OCI-LY3 (cell line): ENCODE results near the gene CAMK1D.

Experiments used
- H2AFZ ChIP-seq: fragments of 200-600, 300-600 bp; shearing (Covaris generic); 2 replicates; pipeline ENCODE4 v1.6.0; 2014; ENCODE audit warnings: antibody characterized with exemption, low read depth, low read length
- H3K27ac ChIP-seq: fragments of 200-600, 300-600 bp; sonication (generic); 2 replicates; pipeline ENCODE4 v1.5.1; 2014; ENCODE audit warnings: mild to moderate bottlenecking, low read length, moderate library complexity, mixed read lengths
- H3K27me3 ChIP-seq: fragments of 200-600, 300-600 bp; sonication (generic); 2 replicates; pipeline ENCODE4 v1.6.1; 2014; ENCODE audit warnings: low read depth, low read length, mixed read lengths
- H3K36me3 ChIP-seq: fragments of 200-600, 300-600 bp; sonication (generic); replicated peaks from 2 replicates; pipeline ENCODE3; 2014; ENCODE audit warnings: low read depth, low read length, mixed read lengths
- H3K4me1 ChIP-seq: fragments of 300-600, 200-600 bp; sonication (generic); 2 replicates; pipeline ENCODE4 v1.6.1; 2014; ENCODE audit warnings: low read length, mixed read lengths
- H3K4me2 ChIP-seq: fragments of 200-600, 300-600 bp; sonication (generic); 2 replicates; pipeline ENCODE4 v1.6.1; 2014; ENCODE audit warnings: low read length, mixed read lengths
- H3K4me3 ChIP-seq: fragments of 300-600, 200-600 bp; sonication (generic); 2 replicates; pipeline ENCODE4 v1.5.1; 2014; ENCODE audit warnings: antibody characterized with exemption, mild to moderate bottlenecking, low read length, moderate library complexity
- H3K79me2 ChIP-seq: fragments of 300-600, 200-600 bp; shearing (Covaris generic); 2 replicates; pipeline ENCODE4 v1.6.1; 2014; ENCODE audit warnings: mild to moderate bottlenecking, low read length, mixed read lengths
- H3K9ac ChIP-seq: fragments of 300-600, 200-600 bp; shearing (Covaris generic); 2 replicates; pipeline ENCODE4 v1.6.0; 2014; ENCODE audit warnings: mild to moderate bottlenecking, low read length, moderate library complexity
- H3K9me3 ChIP-seq: fragments of 200-600, 300-600 bp; shearing (Covaris generic); 2 replicates; pipeline ENCODE4 v1.6.1; 2014; ENCODE audit warnings: low read length, mixed read lengths; ENCODE audit not compliant: insufficient read depth
- H4K20me1 ChIP-seq: fragments of 200-600, 300-600 bp; sonication (generic); 2 replicates; pipeline ENCODE4 v1.6.1; 2016; ENCODE audit warnings: low read length, mixed read lengths; ENCODE audit not compliant: insufficient read depth
- EZH2phosphoT487 ChIP-seq: fragments of 200-600 bp; shearing (Covaris generic); IDR thresholded peaks from 2 replicates; pipeline ENCODE4 v1.6.1; 2018; ENCODE audit warnings: antibody characterized with exemption, mixed run types, low read depth
- TF ChIP-seq, protein P1 (sequence below): fragments of 200-600, 300-600 bp; sonication (generic); IDR thresholded peaks from 2 replicates; pipeline ENCODE4 v1.5.1; 2014; ENCODE audit warnings: antibody characterized with exemption, low read length, low read depth

CAMK1D gene

DNA sequence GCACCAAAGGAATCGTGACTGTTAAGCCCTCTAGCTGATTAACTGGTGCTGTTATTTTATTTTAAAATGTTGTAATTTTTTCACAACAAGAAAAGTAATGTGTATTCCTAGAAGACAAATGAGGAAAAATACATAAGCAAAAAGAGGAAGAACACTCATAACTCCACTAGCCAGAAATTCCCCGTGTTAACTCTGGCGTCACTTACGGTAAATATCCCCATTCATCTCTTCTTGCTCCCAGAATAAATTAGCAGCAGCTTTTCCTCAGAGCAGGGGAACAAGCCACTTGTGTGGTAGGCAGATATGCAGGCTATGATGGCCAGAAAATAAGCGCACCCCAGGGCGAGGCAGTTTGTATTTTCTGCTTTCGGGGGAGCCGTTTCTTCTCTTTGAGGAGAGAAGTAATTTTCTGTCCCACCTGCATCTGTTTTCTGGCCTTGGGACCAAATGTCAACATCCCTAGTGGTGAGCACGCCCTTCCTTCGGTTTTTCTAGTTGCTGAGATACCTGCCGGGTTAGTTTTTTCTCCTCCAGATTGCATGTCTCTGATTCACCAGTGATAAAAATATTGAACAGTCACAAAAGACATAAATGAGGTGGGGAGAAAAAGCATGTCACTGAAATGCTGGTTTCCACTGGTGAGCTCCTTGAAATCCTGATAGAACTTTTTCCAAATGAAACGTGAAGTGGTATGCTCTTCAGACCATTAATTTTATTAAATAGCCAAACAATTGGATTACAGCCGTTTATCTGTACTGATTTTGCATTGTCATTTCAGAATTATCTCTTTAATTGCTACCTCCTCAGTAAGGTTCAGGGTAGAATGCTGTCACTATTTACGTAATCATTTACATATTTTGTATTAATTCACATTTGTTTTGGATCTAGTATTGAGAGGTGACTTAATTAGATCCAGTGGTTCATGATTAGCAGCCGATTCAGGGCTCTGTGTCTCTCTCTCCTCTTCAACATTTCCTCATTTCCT, 268.1 kb downstream of the CAMK1D start:
- H4K20me1 ChIP-seq: peaks cover 77% of the 10 kb centered on the region
- no peak overlapping the region for H2AFZ ChIP-seq
- H3K4me2 ChIP-seq: peak overlapping the region; percentile 82
- H3K4me3 ChIP-seq: peak overlapping the region; percentile 64
- no peak overlapping the region for H3K27ac ChIP-seq
- H3K36me3 ChIP-seq: no peaks in the 10 kb centered on the region
- H3K9ac ChIP-seq: no peak overlapping the region
- no peaks in the 10 kb centered on the region for H3K9me3 ChIP-seq
- no peak for TF ChIP-seq EZH2phosphoT487
- TF ChIP-seq, protein P1, sequence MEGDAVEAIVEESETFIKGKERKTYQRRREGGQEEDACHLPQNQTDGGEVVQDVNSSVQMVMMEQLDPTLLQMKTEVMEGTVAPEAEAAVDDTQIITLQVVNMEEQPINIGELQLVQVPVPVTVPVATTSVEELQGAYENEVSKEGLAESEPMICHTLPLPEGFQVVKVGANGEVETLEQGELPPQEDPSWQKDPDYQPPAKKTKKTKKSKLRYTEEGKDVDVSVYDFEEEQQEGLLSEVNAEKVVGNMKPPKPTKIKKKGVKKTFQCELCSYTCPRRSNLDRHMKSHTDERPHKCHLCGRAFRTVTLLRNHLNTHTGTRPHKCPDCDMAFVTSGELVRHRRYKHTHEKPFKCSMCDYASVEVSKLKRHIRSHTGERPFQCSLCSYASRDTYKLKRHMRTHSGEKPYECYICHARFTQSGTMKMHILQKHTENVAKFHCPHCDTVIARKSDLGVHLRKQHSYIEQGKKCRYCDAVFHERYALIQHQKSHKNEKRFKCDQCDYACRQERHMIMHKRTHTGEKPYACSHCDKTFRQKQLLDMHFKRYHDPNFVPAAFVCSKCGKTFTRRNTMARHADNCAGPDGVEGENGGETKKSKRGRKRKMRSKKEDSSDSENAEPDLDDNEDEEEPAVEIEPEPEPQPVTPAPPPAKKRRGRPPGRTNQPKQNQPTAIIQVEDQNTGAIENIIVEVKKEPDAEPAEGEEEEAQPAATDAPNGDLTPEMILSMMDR: no peak
- H3K27me3 ChIP-seq: no peaks in the 10 kb centered on the region
- peaks cover 42% of the 10 kb centered on the region for H3K4me1 ChIP-seq
- peaks cover 31% of the 10 kb centered on the region for H3K79me2 ChIP-seq

DNA sequence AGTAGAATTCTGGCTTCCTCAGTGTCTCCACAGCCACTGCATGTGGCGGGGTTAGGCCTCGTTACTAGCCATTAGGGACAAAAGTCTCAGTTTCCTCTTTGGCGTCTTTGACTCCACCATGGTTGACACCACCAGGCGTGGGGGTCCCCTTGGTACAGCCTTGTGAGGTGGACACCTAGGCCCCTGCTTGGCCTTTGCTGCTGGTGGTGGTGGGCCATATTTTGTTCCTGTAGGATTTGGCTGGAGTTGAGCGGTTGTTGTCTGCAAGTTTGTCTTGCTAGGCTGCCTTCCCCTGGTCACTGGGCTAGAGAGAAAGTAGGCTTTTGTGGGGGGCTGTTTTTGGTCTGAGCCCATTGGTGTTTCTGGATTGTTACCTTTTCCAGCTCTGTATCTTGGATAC, 272.7 kb downstream of the CAMK1D start:
- Histone ChIP-seq H3K9ac (no peak overlapping the region), H3K4me1 (peaks cover 32% of the 10 kb centered on the region), H3K9me3 (no peaks in the 10 kb centered on the region), H2AFZ (no peak overlapping the region), H3K27me3 (no peaks in the 10 kb centered on the region), H3K36me3 (no peaks in the 10 kb centered on the region), H3K79me2 (peaks cover 25% of the 10 kb centered on the region), H3K4me2 (no peak overlapping the region), H4K20me1 (peaks cover 57% of the 10 kb centered on the region), H3K4me3 (no peak overlapping the region), H3K27ac (no peak overlapping the region)
- TF ChIP-seq, protein P1: no peak
- no peak for TF ChIP-seq EZH2phosphoT487

GRCh38 chr10:12622691-12623090, 273.3 kb downstream of the CAMK1D start:
- H3K4me3 ChIP-seq: no peak overlapping the region
- no peak overlapping the region for H3K4me2 ChIP-seq
- H3K27me3 ChIP-seq: no peaks in the 10 kb centered on the region
- TF ChIP-seq, protein P1: no peak
- TF ChIP-seq EZH2phosphoT487: no peak
- peaks cover 51% of the 10 kb centered on the region for H4K20me1 ChIP-seq
- H3K9me3 ChIP-seq: no peaks in the 10 kb centered on the region
- H3K27ac ChIP-seq: no peak overlapping the region
- peaks cover 25% of the 10 kb centered on the region for H3K79me2 ChIP-seq
- H3K36me3 ChIP-seq: no peaks in the 10 kb centered on the region
- no peak overlapping the region for H2AFZ ChIP-seq
- H3K9ac ChIP-seq: no peak overlapping the region
- peaks cover 25% of the 10 kb centered on the region for H3K4me1 ChIP-seq

DNA sequence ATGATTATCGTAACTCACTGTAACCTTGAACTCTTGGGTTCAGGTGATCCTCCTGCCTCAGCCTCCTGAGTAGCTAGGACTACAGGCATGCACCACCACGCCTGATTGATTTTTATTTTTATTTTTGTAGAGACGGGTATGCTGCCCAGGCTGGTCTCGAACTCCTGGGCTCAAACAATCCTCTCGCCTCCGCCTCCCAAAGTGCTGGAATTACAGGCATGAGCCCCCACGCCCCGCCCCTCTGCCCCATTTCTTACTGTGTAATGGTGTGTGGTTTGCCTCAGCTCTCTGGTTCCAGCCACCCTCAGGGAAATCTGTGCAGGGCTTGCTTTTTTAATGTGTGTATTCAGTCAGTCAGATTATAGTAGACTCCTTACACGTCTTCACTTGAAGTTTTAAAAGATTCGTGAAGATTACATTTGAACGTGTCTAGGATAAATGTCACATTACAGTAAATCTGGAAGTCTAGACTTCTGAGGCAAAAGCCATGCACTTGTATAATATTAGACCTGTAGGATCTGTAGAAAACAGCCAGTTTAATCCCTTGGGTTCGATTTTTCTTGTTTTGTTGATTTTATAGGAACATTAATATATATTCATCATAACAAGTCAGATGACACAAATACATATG, 276.2 kb downstream of the CAMK1D start:
- Histone ChIP-seq H2AFZ (no peak overlapping the region), H3K36me3 (no peaks in the 10 kb centered on the region), H3K4me3 (no peak overlapping the region), H3K27ac (no peak overlapping the region), H3K4me1 (0 out of 2 replicates have a peak, but pooled peaks cover 1% of the 10 kb centered on the region), H3K9ac (no peak overlapping the region), H3K9me3 (no peaks in the 10 kb centered on the region), H4K20me1 (peaks cover 39% of the 10 kb centered on the region), H3K27me3 (no peaks in the 10 kb centered on the region), H3K79me2 (peaks cover 21% of the 10 kb centered on the region), H3K4me2 (no peak overlapping the region)
- TF ChIP-seq, protein P1: no peak
- TF ChIP-seq EZH2phosphoT487: no peak
